GM10847 (cell line): ENCODE results near the gene GDI2.

Experiments used
- POLR2A ChIP-seq: IDR thresholded peaks from 2 replicates; pipeline ENCODE4 v1.6.1; 2011; ENCODE audit not compliant: insufficient read length; ENCODE audit errors: extremely low read depth

The GDI2 gene

GRCh38 chr10:5831446-5831782 lies 18.2 kb upstream of the GDI2 start:
- TF ChIP-seq POLR2A = no peak

DNA sequence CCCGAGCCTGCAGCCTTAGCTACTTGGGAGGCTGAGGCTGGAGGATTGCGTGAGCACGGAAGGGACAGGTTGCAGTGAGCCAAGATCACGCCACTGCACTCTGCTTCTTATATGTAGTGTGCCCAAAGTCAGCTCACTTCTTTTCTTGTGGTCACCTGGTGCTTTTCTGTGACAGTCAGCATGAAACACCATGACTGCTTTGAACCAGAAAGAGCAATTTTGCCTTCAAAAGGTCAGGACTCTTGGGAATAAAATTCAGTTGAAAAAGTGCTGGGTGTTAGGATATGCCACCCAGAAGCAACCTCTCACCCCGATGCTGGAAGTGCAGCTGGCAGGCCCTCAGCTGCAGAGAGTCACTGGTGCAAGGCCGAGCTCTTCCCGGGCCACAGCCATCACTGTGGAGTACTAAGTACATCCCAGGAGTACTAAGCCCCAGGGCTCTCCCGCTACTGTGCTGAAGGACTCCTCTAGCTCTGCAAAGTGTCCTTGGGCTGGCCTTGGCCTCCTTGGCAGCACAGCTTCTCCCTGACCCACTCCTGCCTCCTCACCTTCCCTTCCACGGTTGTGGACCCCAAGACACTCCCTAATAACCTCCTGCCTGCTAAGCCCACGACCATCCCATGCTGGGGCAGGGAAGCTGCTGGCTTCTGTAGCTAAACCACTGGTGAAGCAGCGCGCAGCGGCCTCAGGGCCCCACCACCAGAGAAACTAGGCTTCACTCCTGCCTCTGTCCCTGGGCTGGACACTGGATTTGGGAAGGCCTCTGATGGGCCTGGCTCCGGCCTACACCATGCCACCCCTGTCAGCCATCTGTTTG lies 17.6 kb upstream of the GDI2 start:
- no peak for TF ChIP-seq POLR2A

GRCh38 chr10:5829267-5829666 lies 16.0 kb upstream of the GDI2 start:
- no peak for TF ChIP-seq POLR2A

- TF ChIP-seq POLR2A = no peak
These were observed 15.5 kb upstream of the GDI2 start for GRCh38 chr10:5828725-5829124.

- TF ChIP-seq POLR2A = no peak
These were observed 14.6 kb upstream of the GDI2 start for GRCh38 chr10:5827841-5828240.

DNA sequence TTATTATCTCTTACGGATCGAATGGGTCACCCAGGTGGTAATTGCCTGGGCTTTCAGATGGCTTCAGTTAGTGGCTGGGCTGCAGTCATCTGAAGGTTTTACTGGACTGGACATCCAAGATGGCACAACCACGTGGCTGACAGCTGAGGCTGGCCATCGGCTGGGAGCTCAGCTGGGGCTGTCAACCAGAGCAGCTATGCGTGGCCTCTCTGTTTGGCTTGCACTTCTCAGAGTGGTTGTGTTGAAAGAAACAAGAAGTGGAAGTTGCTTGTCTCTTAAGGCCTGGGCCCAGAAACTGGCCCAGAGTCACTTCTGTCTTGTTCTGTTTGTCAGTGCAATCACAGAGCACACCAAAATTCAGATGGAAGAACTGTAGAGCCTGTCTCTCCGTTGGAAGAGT lies 5.7 kb upstream of the GDI2 start:
- no peak for TF ChIP-seq POLR2A

DNA sequence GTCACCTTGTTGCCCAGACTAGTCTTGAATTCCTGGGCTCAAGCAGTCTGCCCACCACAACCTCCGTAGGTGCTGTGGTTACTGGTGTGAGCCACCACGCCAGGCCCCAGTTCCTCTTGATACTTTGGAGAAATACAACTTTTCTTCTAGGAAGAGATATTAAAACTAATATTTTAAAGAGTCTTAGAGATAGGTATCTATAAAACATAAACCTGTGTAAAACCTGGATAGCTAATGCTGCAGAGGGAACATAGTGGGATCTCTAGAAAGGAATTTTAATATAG lies 4.8 kb upstream of the GDI2 start:
- TF ChIP-seq POLR2A = no peak

DNA sequence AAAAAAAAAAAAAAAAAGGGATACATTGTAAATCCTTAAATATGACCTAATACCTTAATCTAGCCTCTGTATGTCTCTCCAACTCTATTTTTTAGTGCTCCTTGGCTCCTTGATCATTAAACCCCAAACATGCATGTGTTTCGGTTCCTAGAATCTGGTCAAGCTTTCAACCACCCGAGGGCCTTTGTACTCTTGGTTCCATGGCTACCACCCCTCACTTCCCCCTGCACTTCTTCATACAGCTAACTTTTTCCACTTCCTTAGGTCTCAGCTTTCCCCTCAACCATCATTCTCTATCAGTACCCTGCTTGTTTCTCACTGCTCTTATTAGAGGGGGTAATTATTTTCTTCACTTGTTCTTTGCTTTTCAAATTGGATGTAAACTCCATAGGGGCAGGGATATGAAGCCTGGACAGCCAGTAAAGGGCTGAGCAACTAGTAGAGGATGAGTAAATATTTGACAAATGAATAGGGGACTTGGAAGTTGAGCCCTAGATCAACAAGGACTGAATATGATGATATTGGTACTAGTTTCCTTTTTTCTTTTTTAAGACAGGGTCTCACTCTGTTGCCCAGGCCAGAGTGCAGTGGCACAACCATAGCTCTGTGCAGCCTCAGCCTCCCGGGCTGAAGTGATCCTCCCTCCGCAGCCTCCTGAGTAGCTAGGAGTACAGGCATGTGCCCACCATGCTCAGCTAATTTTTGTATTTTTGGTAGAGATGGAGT lies 4.3 kb upstream of the GDI2 start:
- TF ChIP-seq POLR2A = no peak

DNA sequence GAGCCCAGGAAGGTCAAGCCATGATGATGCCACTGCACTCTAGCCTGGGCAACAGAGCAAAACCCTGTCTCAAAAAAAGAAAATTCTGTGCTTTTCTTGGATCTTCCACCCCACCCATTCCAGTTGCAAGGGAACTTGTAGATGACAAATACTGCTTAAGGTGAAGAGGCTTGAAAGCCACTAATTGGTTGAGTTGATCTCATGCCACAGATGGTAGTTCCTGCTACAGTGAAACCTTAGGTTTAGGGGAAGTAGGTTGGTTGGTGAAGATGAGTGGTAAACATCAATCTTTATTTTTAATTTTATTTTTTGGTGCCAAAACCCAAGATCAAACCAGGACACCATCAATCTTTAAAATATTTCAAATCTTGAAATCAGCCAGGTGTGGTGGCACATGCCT lies 2.9 kb upstream of the GDI2 start:
- TF ChIP-seq POLR2A = no peak

GRCh38 chr10:5814110-5815107 lies 1.2 kb upstream of the GDI2 start:
- no peak for TF ChIP-seq POLR2A

DNA sequence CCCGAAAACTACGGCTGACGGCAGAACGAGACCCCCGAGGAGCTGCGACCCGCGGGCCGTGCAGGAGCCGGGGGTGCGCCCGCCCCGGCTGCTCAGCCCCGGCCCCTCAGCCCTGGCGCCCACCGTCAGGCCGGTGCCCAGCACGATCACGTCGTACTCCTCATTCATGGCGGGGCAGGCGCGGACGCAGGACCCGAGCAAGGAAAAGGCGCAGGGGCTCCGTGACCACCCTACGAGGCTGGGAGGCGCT lies 218 bp downstream of the GDI2 start:
- no peak for TF ChIP-seq POLR2A

GRCh38 chr10:5812283-5813090 lies 747 bp downstream of the GDI2 start:
- TF ChIP-seq POLR2A = no peak

DNA sequence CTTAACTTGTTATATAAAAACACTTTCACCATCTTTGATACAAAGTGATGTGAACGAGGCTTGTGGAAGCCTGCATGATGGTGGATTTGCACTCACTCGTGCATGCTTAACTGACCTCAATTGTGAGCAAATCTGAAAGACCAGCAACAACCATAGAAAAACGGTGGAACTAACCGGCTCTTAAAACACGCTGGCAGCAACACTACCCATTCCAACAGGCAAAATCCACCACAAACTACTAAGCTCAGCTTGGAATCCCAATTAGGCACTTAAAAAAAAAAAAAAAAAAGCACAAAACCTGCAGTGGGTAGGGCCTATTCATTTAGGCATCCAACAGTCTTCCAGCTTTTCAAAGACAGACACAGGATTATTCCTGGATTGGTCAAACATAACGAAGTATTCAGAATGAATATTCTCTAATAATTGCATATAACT lies 1.8 kb downstream of the GDI2 start:
- TF ChIP-seq POLR2A = no peak

GRCh38 chr10:5810225-5810624 lies 3.0 kb downstream of the GDI2 start:
- no peak for TF ChIP-seq POLR2A

DNA sequence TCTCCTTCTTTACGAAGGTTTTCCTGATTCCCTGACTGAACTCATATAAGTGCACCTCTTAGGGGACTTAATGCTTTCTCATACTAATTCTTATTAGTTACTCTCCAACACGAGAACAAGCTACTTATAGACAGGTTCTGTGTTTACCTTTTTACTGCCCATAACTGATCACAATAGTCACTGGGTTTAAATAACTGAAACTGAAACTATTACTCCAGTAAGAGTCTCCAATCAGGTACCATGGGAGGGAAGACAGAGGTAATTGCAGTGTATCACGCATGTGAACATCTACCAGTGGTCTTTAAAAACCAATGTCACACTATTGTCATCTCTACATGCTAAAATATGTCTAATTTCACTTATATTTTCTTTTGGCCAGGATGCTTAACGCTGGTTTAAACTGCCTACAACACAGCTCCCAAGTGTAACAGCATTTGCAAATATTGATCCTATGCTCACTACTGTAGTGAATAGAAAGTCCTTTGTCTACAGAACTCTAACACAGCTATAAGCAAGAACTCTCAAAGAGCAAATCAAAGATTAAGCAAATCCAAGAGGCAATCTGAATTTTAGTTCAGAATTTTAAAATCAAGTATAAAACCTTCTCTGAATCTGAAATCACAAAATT lies 3.6 kb downstream of the GDI2 start:
- no peak for TF ChIP-seq POLR2A
